OCI-LY1 (cell line): Measurements from ENCODE around the gene EMSY.

Source experiments
- H2AFZ ChIP-seq: fragments of 200-600 bp; sonication (generic), shearing (Covaris generic); 2 replicates; pipeline ENCODE4 v1.6.0; 2014; ENCODE audit warnings: antibody characterized with exemption, mild to moderate bottlenecking, low read length
- H3F3A ChIP-seq: fragments of 200-600 bp; sonication (generic), shearing (Covaris generic); 2 replicates; pipeline ENCODE4 v1.6.0; 2014; ENCODE audit warnings: mild to moderate bottlenecking, antibody characterized with exemption, low read length, moderate library complexity; ENCODE audit not compliant: insufficient read depth
- H3K27ac ChIP-seq: fragments of 200-600 bp; sonication (generic); 2 replicates; pipeline ENCODE4 v1.5.1; 2014; ENCODE audit warnings: low read length, mixed run types, mild to moderate bottlenecking, low read depth; ENCODE audit not compliant: poor library complexity, severe bottlenecking
- H3K27me3 ChIP-seq: fragments of 200-600 bp; sonication (generic); 2 replicates; pipeline ENCODE4 v1.6.0; 2014; ENCODE audit warnings: antibody characterized with exemption, mild to moderate bottlenecking, low read length, moderate library complexity; ENCODE audit not compliant: insufficient read depth
- H3K36me3 ChIP-seq: fragments of 200-600 bp; sonication (generic); 2 replicates; pipeline ENCODE4 v1.6.1; 2014; ENCODE audit warnings: mild to moderate bottlenecking, antibody characterized with exemption, low read length, moderate library complexity, mixed read lengths; ENCODE audit not compliant: insufficient read depth
- H3K4me1 ChIP-seq: fragments of 200-600 bp; sonication (generic); 2 replicates; pipeline ENCODE4 v1.5.1; 2014; ENCODE audit warnings: mild to moderate bottlenecking, low read length, moderate library complexity; ENCODE audit not compliant: insufficient read depth, severe bottlenecking
- H3K4me2 ChIP-seq: fragments of 200-600 bp; sonication (generic), shearing (Covaris generic); 2 replicates; pipeline ENCODE4 v1.6.1; 2014; ENCODE audit warnings: low read length
- H3K4me3 ChIP-seq: fragments of 200-600 bp; sonication (generic); 2 replicates; pipeline ENCODE4 v1.5.1; 2014; ENCODE audit warnings: low read length, low read depth, mild to moderate bottlenecking, mixed read lengths; ENCODE audit not compliant: poor library complexity, severe bottlenecking
- H3K79me2 ChIP-seq: fragments of 200-600 bp; shearing (Covaris generic); 2 replicates; pipeline ENCODE4 v1.6.1; 2016; ENCODE audit warnings: mixed run types, low read length, mixed read lengths; ENCODE audit not compliant: insufficient read depth
- H3K9ac ChIP-seq: fragments of 200-600 bp; sonication (generic), shearing (Covaris generic); 2 replicates; pipeline ENCODE4 v1.6.1; 2014; ENCODE audit warnings: mild to moderate bottlenecking, low read length, mixed read lengths
- H3K9me2 ChIP-seq: fragments of 200-600 bp; sonication (generic), shearing (Covaris generic); 2 replicates; pipeline ENCODE4 v1.6.1; 2014; ENCODE audit warnings: low read depth, mild to moderate bottlenecking, low read length, mixed read lengths
- H3K9me3 ChIP-seq: fragments of 200-600 bp; shearing (Covaris generic); 2 replicates; pipeline ENCODE4 v1.6.1; 2014; ENCODE audit warnings: low read length, mixed read lengths
- H4K20me1 ChIP-seq: fragments of 200-600 bp; sonication (generic), shearing (Covaris generic); 2 replicates; pipeline ENCODE4 v1.6.0; 2016; ENCODE audit warnings: mild to moderate bottlenecking, low read length; ENCODE audit not compliant: insufficient read depth
- EZH2 ChIP-seq: fragments of 200-600 bp; sonication (generic), shearing (Covaris generic); IDR thresholded peaks from 2 replicates; pipeline ENCODE4 v1.8.0; 2017; ENCODE audit warnings: borderline replicate concordance, mixed run types, mild to moderate bottlenecking, antibody characterized with exemption, low read length, moderate library complexity, mixed read lengths
- TF ChIP-seq, protein P1 (sequence below): fragments of 200-600 bp; sonication (generic), shearing (Covaris generic); IDR thresholded peaks from 2 replicates; pipeline ENCODE4 v1.5.1; 2017; ENCODE audit warnings: mild to moderate bottlenecking, antibody characterized with exemption, low read length, moderate library complexity, mixed read lengths

Gene EMSY

DNA sequence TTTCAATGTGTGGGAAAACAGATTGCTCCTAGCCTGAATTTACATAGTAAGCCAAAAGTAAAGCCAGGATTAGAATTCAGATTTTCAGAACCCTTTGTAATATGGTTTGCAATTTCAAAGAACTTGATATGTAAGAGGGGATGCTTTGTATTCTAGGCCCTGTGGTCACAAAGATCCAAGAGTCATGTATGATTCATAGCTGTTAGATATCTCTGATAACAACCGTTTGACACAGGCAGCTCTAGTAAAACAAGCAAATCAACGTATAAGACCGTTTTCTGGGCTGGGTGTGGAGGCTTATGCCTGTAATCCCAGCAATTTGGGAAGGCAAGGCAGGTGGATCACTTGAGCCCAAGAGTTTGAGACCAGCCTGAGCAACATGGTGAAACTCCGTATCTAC, 79.6 kb downstream of the EMSY start:
- H3K79me2 ChIP-seq, result no peaks in the 10 kb centered on the region
- TF ChIP-seq, protein P1, sequence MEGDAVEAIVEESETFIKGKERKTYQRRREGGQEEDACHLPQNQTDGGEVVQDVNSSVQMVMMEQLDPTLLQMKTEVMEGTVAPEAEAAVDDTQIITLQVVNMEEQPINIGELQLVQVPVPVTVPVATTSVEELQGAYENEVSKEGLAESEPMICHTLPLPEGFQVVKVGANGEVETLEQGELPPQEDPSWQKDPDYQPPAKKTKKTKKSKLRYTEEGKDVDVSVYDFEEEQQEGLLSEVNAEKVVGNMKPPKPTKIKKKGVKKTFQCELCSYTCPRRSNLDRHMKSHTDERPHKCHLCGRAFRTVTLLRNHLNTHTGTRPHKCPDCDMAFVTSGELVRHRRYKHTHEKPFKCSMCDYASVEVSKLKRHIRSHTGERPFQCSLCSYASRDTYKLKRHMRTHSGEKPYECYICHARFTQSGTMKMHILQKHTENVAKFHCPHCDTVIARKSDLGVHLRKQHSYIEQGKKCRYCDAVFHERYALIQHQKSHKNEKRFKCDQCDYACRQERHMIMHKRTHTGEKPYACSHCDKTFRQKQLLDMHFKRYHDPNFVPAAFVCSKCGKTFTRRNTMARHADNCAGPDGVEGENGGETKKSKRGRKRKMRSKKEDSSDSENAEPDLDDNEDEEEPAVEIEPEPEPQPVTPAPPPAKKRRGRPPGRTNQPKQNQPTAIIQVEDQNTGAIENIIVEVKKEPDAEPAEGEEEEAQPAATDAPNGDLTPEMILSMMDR, result no peak
- TF ChIP-seq EZH2, result no peak
- no peaks in the 10 kb centered on the region for H3K27me3 ChIP-seq
- H2AFZ ChIP-seq, result no peak overlapping the region
- H4K20me1 ChIP-seq, result no peaks in the 10 kb centered on the region
- no peak overlapping the region for H3K9ac ChIP-seq
- H3K4me2 ChIP-seq, result no peak overlapping the region
- no peaks in the 10 kb centered on the region for H3F3A ChIP-seq
- H3K36me3 ChIP-seq, result peaks cover 50% of the 10 kb centered on the region; the same call in 1 of the 2 replicates
- H3K9me2 ChIP-seq, result no peaks in the 10 kb centered on the region
- no peaks in the 10 kb centered on the region for H3K9me3 ChIP-seq
- no peak overlapping the region for H3K27ac ChIP-seq
- H3K4me3 ChIP-seq, result no peak overlapping the region
- H3K4me1 ChIP-seq, result no peaks in the 10 kb centered on the region

- Histone ChIP-seq H3K27me3 (no peaks in the 10 kb centered on the region), H3K79me2 (no peaks in the 10 kb centered on the region), H3K9me3 (no peaks in the 10 kb centered on the region), H3K27ac (no peak overlapping the region), H4K20me1 (no peaks in the 10 kb centered on the region), H3K4me3 (no peak overlapping the region), H3K36me3 (peaks cover 51% of the 10 kb centered on the region; the same call in 1 of the 2 replicates), H2AFZ (no peak overlapping the region), H3K9ac (no peak overlapping the region), H3K4me1 (no peaks in the 10 kb centered on the region), H3K9me2 (no peaks in the 10 kb centered on the region), H3F3A (no peaks in the 10 kb centered on the region), H3K4me2 (no peak overlapping the region)
- TF ChIP-seq EZH2, result no peak
- TF ChIP-seq, protein P1, result no peak
Observed at GRCh38 chr11:76524919-76525318, 80.1 kb downstream of the EMSY start.

DNA sequence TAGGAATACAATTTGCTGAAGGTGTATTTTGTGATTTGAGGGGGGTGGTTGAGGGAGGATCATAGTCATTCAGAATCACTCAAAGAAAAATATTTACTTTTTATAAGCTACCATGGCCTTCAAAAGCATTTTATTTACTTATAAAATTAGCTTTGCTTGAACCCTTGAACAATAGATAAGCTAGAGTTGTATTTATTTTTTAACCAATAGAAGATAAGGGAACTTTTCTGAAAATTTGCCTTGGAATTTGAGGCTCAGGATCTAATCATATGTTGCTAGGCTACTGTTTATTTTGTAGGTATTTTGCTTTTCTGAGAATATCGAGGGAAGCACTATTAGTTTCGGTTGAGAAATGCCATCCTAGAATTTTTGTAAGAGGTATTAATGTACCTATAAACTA, 82.1 kb downstream of the EMSY start:
- H3K27ac ChIP-seq, result no peak overlapping the region
- no peak overlapping the region for H2AFZ ChIP-seq
- no peaks in the 10 kb centered on the region for H3K4me1 ChIP-seq
- no peaks in the 10 kb centered on the region for H3F3A ChIP-seq
- no peaks in the 10 kb centered on the region for H3K27me3 ChIP-seq
- no peak overlapping the region for H3K4me2 ChIP-seq
- H3K9me3 ChIP-seq, result no peaks in the 10 kb centered on the region
- H3K4me3 ChIP-seq, result no peak overlapping the region
- TF ChIP-seq, protein P1, result no peak
- TF ChIP-seq EZH2, result no peak
- H3K79me2 ChIP-seq, result no peaks in the 10 kb centered on the region
- no peaks in the 10 kb centered on the region for H4K20me1 ChIP-seq
- H3K9ac ChIP-seq, result no peak overlapping the region
- H3K9me2 ChIP-seq, result no peaks in the 10 kb centered on the region
- H3K36me3 ChIP-seq, result peaks cover 60% of the 10 kb centered on the region
